Parathyroid adenoma (tissue), 2 donors: Measurements from ENCODE around the gene POLR1E.

Experiments
- H2AFZ ChIP-seq: fragments of 300-600 bp; sonication (generic); one replicate; pipeline ENCODE4 v1.7.0; 2017; ENCODE audit warnings: antibody characterized with exemption, mild to moderate bottlenecking
- H3K27ac ChIP-seq: fragments of 300-600 bp; sonication (generic); one replicate; pipeline ENCODE4 v1.7.0; 2017
- H3K27me3 ChIP-seq: fragments of 300-600 bp; sonication (generic); one replicate; pipeline ENCODE4 v1.7.0; 2017; ENCODE audit warnings: low read length; ENCODE audit not compliant: control insufficient read depth, insufficient read depth
- H3K36me3 ChIP-seq: fragments of 300-600 bp; sonication (generic); one replicate; pipeline ENCODE4 v1.7.0; 2017; ENCODE audit warnings: low read length; ENCODE audit not compliant: control insufficient read depth, insufficient read depth
- H3K4me1 ChIP-seq: fragments of 300-600 bp; sonication (generic); one replicate; pipeline ENCODE4 v1.7.0; 2017; ENCODE audit warnings: control low read depth
- H3K4me2 ChIP-seq: fragments of 300-600 bp; sonication (generic); one replicate; pipeline ENCODE4 v1.7.0; 2017; ENCODE audit warnings: low read length
- H3K4me3 ChIP-seq: fragments of 300-600 bp; sonication (generic); one replicate; pipeline ENCODE4 v1.7.0; 2017; ENCODE audit warnings: low read depth, low read length
- H3K79me2 ChIP-seq: fragments of 300-600 bp; sonication (generic); one replicate; pipeline ENCODE4 v1.7.0; 2017; ENCODE audit warnings: control low read depth
- H3K9ac ChIP-seq: fragments of 300-600 bp; sonication (generic); one replicate; pipeline ENCODE4 v1.7.0; 2017; ENCODE audit warnings: mild to moderate bottlenecking
- H3K9me3 ChIP-seq: fragments of 300-600 bp; sonication (generic); one replicate; pipeline ENCODE4 v1.7.0; 2017; ENCODE audit warnings: low read length; ENCODE audit not compliant: control insufficient read depth
- CTCF ChIP-seq: fragments of 300-600 bp; sonication (generic); IDR thresholded peaks from one replicate; pipeline ENCODE4 v1.7.0; 2017; ENCODE audit warnings: antibody characterized with exemption, mild to moderate bottlenecking
- donor health status: primary hyperparathyroidism.

The POLR1E gene

DNA sequence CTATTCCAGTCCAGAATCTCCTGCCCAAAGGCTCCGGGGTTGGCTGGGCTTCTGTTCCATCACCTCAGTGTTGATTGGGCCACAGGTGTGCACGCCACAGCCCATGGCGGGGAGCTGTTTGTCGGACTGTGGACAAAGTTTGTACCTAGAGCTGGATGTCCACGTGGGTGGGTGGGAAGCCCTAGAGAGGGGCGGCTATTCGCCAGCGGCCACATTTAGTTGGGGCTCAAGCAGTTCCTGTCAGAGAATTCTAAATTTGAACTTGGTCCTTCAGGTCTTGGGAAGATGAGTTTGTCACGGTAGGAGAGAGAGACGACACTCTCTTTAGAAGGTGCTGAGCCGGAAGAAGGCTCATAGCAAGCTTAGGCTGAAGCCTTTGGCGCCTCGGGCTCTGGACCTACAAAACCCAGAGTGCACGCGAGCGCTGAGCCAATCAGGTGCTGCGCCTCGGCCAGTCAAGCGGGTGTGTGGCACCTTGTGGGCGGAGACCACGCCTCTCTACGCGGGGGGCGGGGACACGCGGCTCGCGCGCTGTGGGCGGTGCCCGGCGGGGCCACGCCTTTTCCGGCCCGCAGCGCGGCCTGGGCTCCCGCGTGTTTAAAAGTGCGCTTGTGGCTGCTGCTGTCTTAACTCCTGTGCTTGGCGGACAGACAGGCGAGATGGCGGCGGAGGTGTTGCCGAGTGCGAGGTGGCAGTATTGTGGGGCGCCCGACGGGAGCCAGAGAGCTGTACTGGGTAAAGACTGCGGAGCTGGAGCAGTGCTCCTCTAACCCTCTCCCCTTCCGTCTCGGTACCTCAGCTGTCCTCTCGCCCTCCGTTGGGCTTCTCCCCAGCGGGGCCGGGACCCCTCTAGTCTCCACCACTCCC is at the start of gene POLR1E:
Gene POLR1E (plus strand): TSS at position 560 of the 867 bp plus-strand sequence. CDS start 100 bp downstream, at position 660.
- no peaks in the 10 kb centered on the region for H3K27me3 ChIP-seq
- H3K27ac ChIP-seq = peak within 1 kb of the TSS; percentile 13
- H3K79me2 ChIP-seq = no peaks in the 10 kb centered on the region
- H3K4me2 ChIP-seq = peak within 1 kb of the TSS; percentile 81
- no peak within 1 kb of the TSS for H3K9ac ChIP-seq
- no peak for TF ChIP-seq CTCF
- H3K36me3 ChIP-seq = no peaks in the 10 kb centered on the region
- no peaks in the 10 kb centered on the region for H3K9me3 ChIP-seq
- H3K4me3 ChIP-seq = peak within 1 kb of the TSS; percentile 74
- H2AFZ ChIP-seq = peak within 1 kb of the TSS; percentile 85
- H3K4me1 ChIP-seq = peaks cover 6% of the 10 kb centered on the region

- Histone ChIP-seq H3K9me3 (no peaks in the 10 kb centered on the region), H3K79me2 (no peaks in the 10 kb centered on the region), H3K27ac (no peak overlapping the region), H3K4me2 (no peak overlapping the region), H3K9ac (no peak overlapping the region), H2AFZ (no peak overlapping the region), H3K4me1 (no peaks in the 10 kb centered on the region), H3K4me3 (no peak overlapping the region), H3K27me3 (no peaks in the 10 kb centered on the region), H3K36me3 (no peaks in the 10 kb centered on the region)
- TF ChIP-seq CTCF = no peak
These were observed 49.2 kb upstream of the POLR1E start for GRCh38 chr9:37436540-37436939.

DNA sequence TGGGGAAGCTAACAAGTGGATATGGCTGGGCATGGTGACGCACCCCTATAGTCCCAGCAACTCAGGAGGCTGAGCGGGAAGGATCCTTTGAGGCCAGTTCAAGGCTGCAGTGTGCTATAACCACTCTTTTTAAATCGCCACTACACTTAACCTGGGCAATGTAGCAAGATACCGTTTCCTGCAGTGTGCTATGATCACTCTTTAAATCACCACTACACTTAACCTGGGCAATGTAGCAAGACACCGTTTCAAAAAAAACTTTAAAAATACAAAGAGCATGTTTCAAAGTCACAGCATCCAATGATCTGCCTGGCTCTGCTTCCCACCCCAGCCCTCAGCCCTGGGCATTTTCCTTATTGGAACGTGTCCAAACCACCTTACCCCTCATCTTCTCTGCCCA is 48.7 kb upstream of the POLR1E start:
- no peaks in the 10 kb centered on the region for H3K79me2 ChIP-seq
- H3K27ac ChIP-seq = no peak overlapping the region
- H3K9ac ChIP-seq = no peak overlapping the region
- no peak overlapping the region for H2AFZ ChIP-seq
- no peak overlapping the region for H3K4me2 ChIP-seq
- H3K27me3 ChIP-seq = no peaks in the 10 kb centered on the region
- H3K4me1 ChIP-seq = no peaks in the 10 kb centered on the region
- TF ChIP-seq CTCF = no peak
- no peak overlapping the region for H3K4me3 ChIP-seq
- H3K36me3 ChIP-seq = no peaks in the 10 kb centered on the region
- no peaks in the 10 kb centered on the region for H3K9me3 ChIP-seq

- H3K9me3 ChIP-seq = no peaks in the 10 kb centered on the region
- H3K4me3 ChIP-seq = no peak overlapping the region
- H3K9ac ChIP-seq = no peak overlapping the region
- no peaks in the 10 kb centered on the region for H3K36me3 ChIP-seq
- H2AFZ ChIP-seq = no peak overlapping the region
- no peaks in the 10 kb centered on the region for H3K79me2 ChIP-seq
- H3K4me1 ChIP-seq = no peaks in the 10 kb centered on the region
- no peak overlapping the region for H3K4me2 ChIP-seq
- no peaks in the 10 kb centered on the region for H3K27me3 ChIP-seq
- H3K27ac ChIP-seq = no peak overlapping the region
- no peak for TF ChIP-seq CTCF
These were observed 48.1 kb upstream of the POLR1E start for GRCh38 chr9:37437621-37438020.

GRCh38 chr9:37438359-37438758 is 47.4 kb upstream of the POLR1E start:
- Histone ChIP-seq H3K9me3 (no peaks in the 10 kb centered on the region), H3K36me3 (no peaks in the 10 kb centered on the region), H3K79me2 (no peaks in the 10 kb centered on the region), H3K4me1 (no peaks in the 10 kb centered on the region), H3K4me2 (no peak overlapping the region), H2AFZ (no peak overlapping the region), H3K9ac (no peak overlapping the region), H3K27ac (no peak overlapping the region), H3K27me3 (no peaks in the 10 kb centered on the region), H3K4me3 (no peak overlapping the region)
- TF ChIP-seq CTCF = no peak
